ENCODE data around the gene P4HB.

DNA sequence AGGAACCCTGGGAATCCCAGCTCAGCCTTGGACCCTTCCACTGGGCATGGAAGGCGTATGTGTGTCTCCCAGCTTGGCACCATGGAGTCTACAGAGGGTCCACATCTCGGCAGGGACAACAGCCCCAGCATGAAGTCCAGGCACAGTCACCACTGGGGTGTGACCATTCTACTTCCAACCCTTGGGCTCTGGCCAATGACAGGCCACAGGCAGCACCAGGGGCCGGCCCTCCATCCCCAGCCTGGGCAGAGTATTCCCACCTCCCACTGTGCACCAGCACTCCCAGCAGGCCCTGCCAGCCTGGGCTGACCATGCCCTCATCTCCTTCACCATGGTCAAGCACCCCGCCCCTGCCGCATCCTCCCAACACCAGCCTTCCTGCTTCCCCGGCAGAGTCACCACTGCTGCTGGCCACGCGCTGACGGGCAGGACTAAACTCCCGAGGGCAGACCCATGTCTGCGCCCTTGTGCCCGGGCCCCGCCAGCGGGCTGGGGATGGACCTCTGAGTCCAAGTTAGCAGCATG lies 15.9 kb downstream of the P4HB start:
- TF ChIP-seq, protein P1, sequence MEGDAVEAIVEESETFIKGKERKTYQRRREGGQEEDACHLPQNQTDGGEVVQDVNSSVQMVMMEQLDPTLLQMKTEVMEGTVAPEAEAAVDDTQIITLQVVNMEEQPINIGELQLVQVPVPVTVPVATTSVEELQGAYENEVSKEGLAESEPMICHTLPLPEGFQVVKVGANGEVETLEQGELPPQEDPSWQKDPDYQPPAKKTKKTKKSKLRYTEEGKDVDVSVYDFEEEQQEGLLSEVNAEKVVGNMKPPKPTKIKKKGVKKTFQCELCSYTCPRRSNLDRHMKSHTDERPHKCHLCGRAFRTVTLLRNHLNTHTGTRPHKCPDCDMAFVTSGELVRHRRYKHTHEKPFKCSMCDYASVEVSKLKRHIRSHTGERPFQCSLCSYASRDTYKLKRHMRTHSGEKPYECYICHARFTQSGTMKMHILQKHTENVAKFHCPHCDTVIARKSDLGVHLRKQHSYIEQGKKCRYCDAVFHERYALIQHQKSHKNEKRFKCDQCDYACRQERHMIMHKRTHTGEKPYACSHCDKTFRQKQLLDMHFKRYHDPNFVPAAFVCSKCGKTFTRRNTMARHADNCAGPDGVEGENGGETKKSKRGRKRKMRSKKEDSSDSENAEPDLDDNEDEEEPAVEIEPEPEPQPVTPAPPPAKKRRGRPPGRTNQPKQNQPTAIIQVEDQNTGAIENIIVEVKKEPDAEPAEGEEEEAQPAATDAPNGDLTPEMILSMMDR (conservative IDR thresholded peaks at IDR 0.05 in 1 of 2, IDR thresholded peaks at IDR 0.05 in 1 of 2; ENCODE audit: low read depth in 1 of 2, low read length in 2 of 2), result no peak
- no peak for TF ChIP-seq EZH2 (IDR thresholded peaks at IDR 0.05; ENCODE audit: low read length, missing control alignments)
